HCT116 (cell line): ENCODE measurements around the gene MRPS18A. TPM values are rescaled to one million over a fixed set of nuclear protein-coding genes. Genes with fewer than 3 reads are reported as not detected.

Experiments
- ATAC-seq: fragments of 200-7000 bp; cut with Tn5 transposase; 2 replicates; pipeline ENCODE4 v1.9.1; 2020; ENCODE audit warnings: mild to moderate bottlenecking, moderate library complexity
- BruUV-seq: library from RNA; stranded (reverse); fragments of 400-500 nt; replicated peaks from 2 replicates; lab custom pipeline; 2021; lab: Mats Ljungman, UMichigan
- CTCF ChIA-PET: fragments of 300-600 bp; sonication (Branson Sonifier 250); formaldehyde crosslinking; loops from one replicate; lab custom pipeline; 2021; ENCODE audit warnings: antibody characterized with exemption; lab: Charles Lee
- POLR2A ChIA-PET: fragments of 300-600, 350-600 bp; sonication (Branson Sonifier 250); formaldehyde crosslinking; loops from one replicate; lab custom pipeline; 2021; ENCODE audit warnings: antibody characterized with exemption; lab: Charles Lee
- RAD21 ChIA-PET, 2 experiments: fragments of 300-600 bp; sonication (Branson Sonifier 250); formaldehyde crosslinking; loops; one replicate each; lab custom pipeline; 2023; ENCODE audit warnings: low total read pairs in 2 of 2; ENCODE audit not compliant: uncharacterized antibody in 2 of 2, unreplicated experiment in 2 of 2, low non-redundant PET in 1 of 2; lab: Charles Lee
- DNase-seq: peaks from one replicate; pipeline ENCODE4 v3.0.0-alpha.2; 2010; ENCODE audit warnings: low read depth, low spot score
- H2AFZ ChIP-seq: fragments of 200-600 bp; shearing (Covaris generic), sonication (generic); 2 replicates; pipeline ENCODE4 v1.6.1; 2017; ENCODE audit warnings: low read depth, mixed run types, mixed read lengths, antibody characterized with exemption, low read length; ENCODE audit not compliant: poor library complexity, severe bottlenecking
- H3K27ac ChIP-seq: 2 replicates; pipeline ENCODE4 v1.5.1; 2012; ENCODE audit warnings: low read depth, low read length
- H3K27me3 ChIP-seq: fragments of 200-600 bp; sonication (generic); 2 replicates; pipeline ENCODE4 v1.6.1; 2016; ENCODE audit warnings: mixed run types, low read length, mixed read lengths; ENCODE audit not compliant: insufficient read depth
- H3K36me3 ChIP-seq, 2 experiments: fragments of 200-500 bp in 1 of 2; fragments of 200-600 bp in 1 of 2; sonication (Bioruptor generic) in 1 of 2; sonication (generic) in 1 of 2; 2 replicates each; pipeline versions ENCODE4 v1.5.1 to v1.6.1; 2014 to 2016; ENCODE audit warnings: low read length in 2 of 2, inconsistent platforms in 1 of 2, mixed read lengths in 1 of 2, mixed run types in 1 of 2; ENCODE audit not compliant: insufficient read depth in 2 of 2, control insufficient read depth in 1 of 2
- H3K4me1 ChIP-seq, 2 experiments: fragments of 200-600 bp in 1 of 2; sonication (generic) in 1 of 2; 2 replicates each; pipeline versions ENCODE4 v1.5.1 to v1.6.1; 2012 to 2017; ENCODE audit warnings: low read length in 2 of 2, inconsistent platforms in 1 of 2, mild to moderate bottlenecking in 1 of 2, mixed read lengths in 1 of 2, mixed run types in 1 of 2, moderate library complexity in 1 of 2; ENCODE audit not compliant: insufficient read depth in 2 of 2, control insufficient read depth in 1 of 2
- H3K4me2 ChIP-seq: fragments of 200-600 bp; sonication (generic); 2 replicates; pipeline ENCODE4 v1.6.1; 2017; ENCODE audit warnings: mixed run types, low read length, mixed read lengths
- H3K4me3 ChIP-seq, 2 experiments: fragments of 200-600 bp in 1 of 2; sonication (generic) in 1 of 2; replicated peaks in 1 of 2; 2 replicates each; pipeline ENCODE4 v1.5.1; 2011 to 2016; ENCODE audit warnings: low read length in 2 of 2, control low read depth in 1 of 2, low read depth in 1 of 2, mild to moderate bottlenecking in 1 of 2, mixed read lengths in 1 of 2, mixed run types in 1 of 2
- H3K79me2 ChIP-seq: fragments of 200-600 bp; sonication (generic); 2 replicates; pipeline ENCODE4 v1.6.1; 2017; ENCODE audit warnings: mild to moderate bottlenecking, mixed run types, low read length, moderate library complexity, mixed read lengths; ENCODE audit not compliant: insufficient read depth
- H3K9ac ChIP-seq: fragments of 200-600 bp; sonication (generic); 2 replicates; pipeline ENCODE4 v1.6.1; 2016; ENCODE audit warnings: low read length, mixed read lengths
- H3K9me2 ChIP-seq: fragments of 200-600 bp; sonication (generic), shearing (Covaris generic); 2 replicates; pipeline ENCODE4 v1.6.1; 2017; ENCODE audit warnings: mixed run types, mild to moderate bottlenecking, moderate library complexity; ENCODE audit not compliant: insufficient read depth
- H3K9me3 ChIP-seq, 2 experiments: fragments of 200-500 bp in 1 of 2; fragments of 200-600 bp in 1 of 2; sonication (Bioruptor generic) in 1 of 2; sonication (generic) in 1 of 2; 2 replicates each; pipeline ENCODE4 v1.6.1; 2014 to 2017; ENCODE audit warnings: low read length in 2 of 2, mixed read lengths in 2 of 2, inconsistent platforms in 1 of 2, low read depth in 1 of 2, mild to moderate bottlenecking in 1 of 2, mixed run types in 1 of 2, moderate library complexity in 1 of 2; ENCODE audit not compliant: control insufficient read depth in 1 of 2, insufficient read depth in 1 of 2
- H4K20me1 ChIP-seq: fragments of 200-600 bp; sonication (generic), shearing (Covaris generic); 2 replicates; pipeline ENCODE4 v1.6.1; 2017; ENCODE audit warnings: mixed run types, mild to moderate bottlenecking, moderate library complexity; ENCODE audit not compliant: insufficient read depth
- CBX3 ChIP-seq: IDR thresholded peaks from 2 replicates; pipeline ENCODE4 v1.6.1; 2012; ENCODE audit warnings: low read depth
- CEBPB ChIP-seq: IDR thresholded peaks from 2 replicates; pipeline ENCODE4 v1.6.1; 2012; ENCODE audit warnings: low read depth
- EGR1 ChIP-seq: IDR thresholded peaks from 2 replicates; pipeline ENCODE4 v1.6.1; 2012; ENCODE audit warnings: low read depth
- ELF1 ChIP-seq: IDR thresholded peaks from 2 replicates; pipeline ENCODE4 v1.6.1; 2012; ENCODE audit warnings: low read depth, borderline replicate concordance
- EZH2 ChIP-seq: fragments of 200-600 bp; sonication (generic); IDR thresholded peaks from 2 replicates; pipeline ENCODE4 v1.6.1; 2017; ENCODE audit warnings: antibody characterized with exemption, mixed run types
- EZH2phosphoT487 ChIP-seq: fragments of 200-600 bp; IDR thresholded peaks from 2 replicates; pipeline ENCODE4 v1.6.1; 2018; ENCODE audit warnings: antibody characterized with exemption, borderline replicate concordance
- FOSL1 ChIP-seq: IDR thresholded peaks from 2 replicates; pipeline ENCODE4 v1.6.1; 2012; ENCODE audit warnings: low read depth
- POLR2AphosphoS5 ChIP-seq: IDR thresholded peaks from 2 replicates; pipeline ENCODE4 v1.6.1; 2011; ENCODE audit warnings: mild to moderate bottlenecking, low read depth, low read length, moderate library complexity
- SRF ChIP-seq: IDR thresholded peaks from 2 replicates; pipeline ENCODE4 v1.6.1; 2012; ENCODE audit warnings: low read depth
- TCF7L2 ChIP-seq: IDR thresholded peaks from 2 replicates; pipeline ENCODE4 v1.7.0; 2011; ENCODE audit warnings: borderline replicate concordance, inconsistent platforms; ENCODE audit not compliant: insufficient read depth, insufficient read length; ENCODE audit errors: extremely low read depth
- YY1 ChIP-seq: IDR thresholded peaks from 2 replicates; pipeline ENCODE4 v1.6.1; 2011; ENCODE audit warnings: low read length, low read depth, moderate library complexity, mild to moderate bottlenecking; ENCODE audit not compliant: insufficient replicate concordance; ENCODE audit errors: extremely low read depth
- ZFX ChIP-seq: fragments of 450-650 bp; IDR thresholded peaks from 2 replicates; pipeline ENCODE4 v1.6.1; 2017
- ZNF274 ChIP-seq: fragments of 200-500 bp; sonication (Bioruptor generic); IDR thresholded peaks from 2 replicates; pipeline ENCODE4 v1.6.1; 2014; ENCODE audit warnings: mild to moderate bottlenecking, low read depth, low read length, inconsistent platforms
- intact Hi-C: fragments of 100-400 bp; cut with micrococcal nuclease; formaldehyde crosslinking; loops from 2 replicates; pipeline ENCODE4 v1.10.0; 2022
- total RNA-seq: library from RNA; stranded (reverse); gene quantifications from one replicate; pipeline ENCODE4 v1.2.1, GENCODE V29; 2021; ENCODE audit not compliant: unreplicated experiment
- TF ChIP-seq, protein P1 (sequence below): IDR thresholded peaks from 2 replicates; pipeline ENCODE4 v1.6.1; 2012; ENCODE audit warnings: low read depth
- TF ChIP-seq, protein P2 (sequence below): IDR thresholded peaks from 2 replicates; pipeline ENCODE4 v1.6.1; 2011; ENCODE audit warnings: mild to moderate bottlenecking, low read length, moderate library complexity; ENCODE audit not compliant: insufficient replicate concordance; ENCODE audit errors: extremely low read depth
- TF ChIP-seq, protein P3 (sequence below), 3 experiments: fragments of 200-600 bp in 1 of 3; sonication (generic) in 1 of 3; IDR thresholded peaks in 2 of 3; conservative IDR thresholded peaks in 1 of 3; 2 replicates each; pipeline ENCODE4 v1.5.1; 2012 to 2017; ENCODE audit warnings: low read depth in 2 of 3, low read length in 2 of 3, antibody characterized with exemption in 1 of 3, borderline replicate concordance in 1 of 3, control low read depth in 1 of 3, mild to moderate bottlenecking in 1 of 3, mixed read lengths in 1 of 3, mixed run types in 1 of 3, moderate library complexity in 1 of 3; ENCODE audit not compliant: insufficient read depth in 1 of 3
- TF ChIP-seq, protein P4 (sequence below): IDR thresholded peaks from 2 replicates; pipeline ENCODE4 v1.6.1; 2012

Gene MRPS18A
- total RNA-seq, 1 experiment from 2014 or later = 63.0 TPM

DNA sequence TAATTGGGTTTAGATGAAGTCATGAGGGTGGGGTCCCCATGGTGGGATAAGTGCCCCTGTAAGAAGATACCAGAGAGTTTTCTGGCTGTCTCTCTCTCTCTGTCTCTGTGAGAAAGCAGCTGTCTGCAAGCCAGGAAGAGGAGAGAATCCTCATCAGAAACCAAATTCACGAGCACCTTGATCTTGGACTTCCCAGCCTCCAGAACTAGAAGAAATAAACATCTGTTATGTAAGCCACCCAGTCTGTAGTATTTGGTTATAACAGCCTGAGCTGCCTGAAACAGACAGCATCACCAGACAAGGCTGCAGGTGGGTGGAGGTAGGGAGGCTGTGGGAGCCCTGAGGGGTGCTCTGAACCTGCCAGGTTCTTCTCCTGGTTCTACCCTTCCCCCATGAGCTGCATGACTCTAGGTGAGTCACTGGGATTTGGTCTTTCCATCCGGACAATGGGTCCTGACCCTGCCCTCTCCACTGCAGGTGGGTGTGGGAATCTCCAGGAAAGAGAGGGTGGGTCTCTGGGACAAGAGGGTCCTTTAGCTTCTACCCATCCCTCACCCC lies 48.1 kb upstream of the MRPS18A start:
- H3K4me2 ChIP-seq = no peak overlapping the region
- peaks cover 3 to 4% of the 10 kb centered on the region in 2 experiments; a peak in 1 of 4 replicates for H3K9me3 ChIP-seq
- H3K4me1 ChIP-seq = peaks cover 0 to 7% of the 10 kb centered on the region in 2 experiments; a peak in 3 of 4 replicates
- ATAC-seq (no peak), DNase-seq (no peak)
- H3K4me3 ChIP-seq = no peak overlapping the region
- ChIA-PET POLR2A (interaction anchor here (0.8 kb wide), 1 partner anchor 33 kb away, joined by 3 read pairs; no protein-coding TSS in a partner anchor), RAD21 (no interaction called here), CTCF (no interaction called here)
- H4K20me1 ChIP-seq = no peaks in the 10 kb centered on the region
- H3K9me2 ChIP-seq = no peaks in the 10 kb centered on the region
- TF ChIP-seq, protein P1, sequence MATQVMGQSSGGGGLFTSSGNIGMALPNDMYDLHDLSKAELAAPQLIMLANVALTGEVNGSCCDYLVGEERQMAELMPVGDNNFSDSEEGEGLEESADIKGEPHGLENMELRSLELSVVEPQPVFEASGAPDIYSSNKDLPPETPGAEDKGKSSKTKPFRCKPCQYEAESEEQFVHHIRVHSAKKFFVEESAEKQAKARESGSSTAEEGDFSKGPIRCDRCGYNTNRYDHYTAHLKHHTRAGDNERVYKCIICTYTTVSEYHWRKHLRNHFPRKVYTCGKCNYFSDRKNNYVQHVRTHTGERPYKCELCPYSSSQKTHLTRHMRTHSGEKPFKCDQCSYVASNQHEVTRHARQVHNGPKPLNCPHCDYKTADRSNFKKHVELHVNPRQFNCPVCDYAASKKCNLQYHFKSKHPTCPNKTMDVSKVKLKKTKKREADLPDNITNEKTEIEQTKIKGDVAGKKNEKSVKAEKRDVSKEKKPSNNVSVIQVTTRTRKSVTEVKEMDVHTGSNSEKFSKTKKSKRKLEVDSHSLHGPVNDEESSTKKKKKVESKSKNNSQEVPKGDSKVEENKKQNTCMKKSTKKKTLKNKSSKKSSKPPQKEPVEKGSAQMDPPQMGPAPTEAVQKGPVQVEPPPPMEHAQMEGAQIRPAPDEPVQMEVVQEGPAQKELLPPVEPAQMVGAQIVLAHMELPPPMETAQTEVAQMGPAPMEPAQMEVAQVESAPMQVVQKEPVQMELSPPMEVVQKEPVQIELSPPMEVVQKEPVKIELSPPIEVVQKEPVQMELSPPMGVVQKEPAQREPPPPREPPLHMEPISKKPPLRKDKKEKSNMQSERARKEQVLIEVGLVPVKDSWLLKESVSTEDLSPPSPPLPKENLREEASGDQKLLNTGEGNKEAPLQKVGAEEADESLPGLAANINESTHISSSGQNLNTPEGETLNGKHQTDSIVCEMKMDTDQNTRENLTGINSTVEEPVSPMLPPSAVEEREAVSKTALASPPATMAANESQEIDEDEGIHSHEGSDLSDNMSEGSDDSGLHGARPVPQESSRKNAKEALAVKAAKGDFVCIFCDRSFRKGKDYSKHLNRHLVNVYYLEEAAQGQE = no peak
- TF ChIP-seq SRF (no peak), ZNF274 (no peak), TCF7L2 (no peak), EZH2phosphoT487 (no peak), YY1 (no peak), EGR1 (no peak), CEBPB (no peak), ZFX (no peak), CBX3 (no peak), POLR2AphosphoS5 (no peak), ELF1 (no peak), EZH2 (no peak), FOSL1 (no peak)
- TF ChIP-seq, protein P2, sequence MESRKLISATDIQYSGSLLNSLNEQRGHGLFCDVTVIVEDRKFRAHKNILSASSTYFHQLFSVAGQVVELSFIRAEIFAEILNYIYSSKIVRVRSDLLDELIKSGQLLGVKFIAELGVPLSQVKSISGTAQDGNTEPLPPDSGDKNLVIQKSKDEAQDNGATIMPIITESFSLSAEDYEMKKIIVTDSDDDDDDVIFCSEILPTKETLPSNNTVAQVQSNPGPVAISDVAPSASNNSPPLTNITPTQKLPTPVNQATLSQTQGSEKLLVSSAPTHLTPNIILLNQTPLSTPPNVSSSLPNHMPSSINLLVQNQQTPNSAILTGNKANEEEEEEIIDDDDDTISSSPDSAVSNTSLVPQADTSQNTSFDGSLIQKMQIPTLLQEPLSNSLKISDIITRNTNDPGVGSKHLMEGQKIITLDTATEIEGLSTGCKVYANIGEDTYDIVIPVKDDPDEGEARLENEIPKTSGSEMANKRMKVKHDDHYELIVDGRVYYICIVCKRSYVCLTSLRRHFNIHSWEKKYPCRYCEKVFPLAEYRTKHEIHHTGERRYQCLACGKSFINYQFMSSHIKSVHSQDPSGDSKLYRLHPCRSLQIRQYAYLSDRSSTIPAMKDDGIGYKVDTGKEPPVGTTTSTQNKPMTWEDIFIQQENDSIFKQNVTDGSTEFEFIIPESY = no peak
- TF ChIP-seq, protein P3, sequence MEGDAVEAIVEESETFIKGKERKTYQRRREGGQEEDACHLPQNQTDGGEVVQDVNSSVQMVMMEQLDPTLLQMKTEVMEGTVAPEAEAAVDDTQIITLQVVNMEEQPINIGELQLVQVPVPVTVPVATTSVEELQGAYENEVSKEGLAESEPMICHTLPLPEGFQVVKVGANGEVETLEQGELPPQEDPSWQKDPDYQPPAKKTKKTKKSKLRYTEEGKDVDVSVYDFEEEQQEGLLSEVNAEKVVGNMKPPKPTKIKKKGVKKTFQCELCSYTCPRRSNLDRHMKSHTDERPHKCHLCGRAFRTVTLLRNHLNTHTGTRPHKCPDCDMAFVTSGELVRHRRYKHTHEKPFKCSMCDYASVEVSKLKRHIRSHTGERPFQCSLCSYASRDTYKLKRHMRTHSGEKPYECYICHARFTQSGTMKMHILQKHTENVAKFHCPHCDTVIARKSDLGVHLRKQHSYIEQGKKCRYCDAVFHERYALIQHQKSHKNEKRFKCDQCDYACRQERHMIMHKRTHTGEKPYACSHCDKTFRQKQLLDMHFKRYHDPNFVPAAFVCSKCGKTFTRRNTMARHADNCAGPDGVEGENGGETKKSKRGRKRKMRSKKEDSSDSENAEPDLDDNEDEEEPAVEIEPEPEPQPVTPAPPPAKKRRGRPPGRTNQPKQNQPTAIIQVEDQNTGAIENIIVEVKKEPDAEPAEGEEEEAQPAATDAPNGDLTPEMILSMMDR (IDR thresholded peaks at IDR 0.05 in 2 of 3, conservative IDR thresholded peaks at IDR 0.05 in 1 of 3; ENCODE audit: borderline replicate concordance in 1 of 3, insufficient read depth in 1 of 3, low read depth in 2 of 3, low read length in 2 of 3) = no peak
- TF ChIP-seq, protein P4, sequence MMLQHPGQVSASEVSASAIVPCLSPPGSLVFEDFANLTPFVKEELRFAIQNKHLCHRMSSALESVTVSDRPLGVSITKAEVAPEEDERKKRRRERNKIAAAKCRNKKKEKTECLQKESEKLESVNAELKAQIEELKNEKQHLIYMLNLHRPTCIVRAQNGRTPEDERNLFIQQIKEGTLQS = no peak
- no peaks in the 10 kb centered on the region for H3K36me3 ChIP-seq
- H3K79me2 ChIP-seq = no peaks in the 10 kb centered on the region
- no peaks in the 10 kb centered on the region for H3K27me3 ChIP-seq
- no peak overlapping the region for H3K9ac ChIP-seq
- no peak overlapping the region for H2AFZ ChIP-seq
- BruUV-seq = no TSS peak
- no peak overlapping the region for H3K27ac ChIP-seq
- intact Hi-C loops = no loop called here
